SU-DHL-6 (cell line): ENCODE results near the gene MXI1.

Source experiments
- EZH2phosphoT487 ChIP-seq: fragments of 200-600 bp; sonication (generic), shearing (Covaris generic); conservative IDR thresholded peaks from 2 replicates; pipeline ENCODE4 v1.6.1; 2018; ENCODE audit warnings: mild to moderate bottlenecking, antibody characterized with exemption, low read length, moderate library complexity, mixed read lengths
- TF ChIP-seq, protein P1 (sequence below): fragments of 200-600 bp; sonication (generic); IDR thresholded peaks from one replicate; pipeline ENCODE4 v1.5.1; 2017; ENCODE audit warnings: antibody characterized with exemption, mild to moderate bottlenecking, low read length, moderate library complexity; ENCODE audit not compliant: insufficient read depth, poor library complexity, severe bottlenecking

DNA sequence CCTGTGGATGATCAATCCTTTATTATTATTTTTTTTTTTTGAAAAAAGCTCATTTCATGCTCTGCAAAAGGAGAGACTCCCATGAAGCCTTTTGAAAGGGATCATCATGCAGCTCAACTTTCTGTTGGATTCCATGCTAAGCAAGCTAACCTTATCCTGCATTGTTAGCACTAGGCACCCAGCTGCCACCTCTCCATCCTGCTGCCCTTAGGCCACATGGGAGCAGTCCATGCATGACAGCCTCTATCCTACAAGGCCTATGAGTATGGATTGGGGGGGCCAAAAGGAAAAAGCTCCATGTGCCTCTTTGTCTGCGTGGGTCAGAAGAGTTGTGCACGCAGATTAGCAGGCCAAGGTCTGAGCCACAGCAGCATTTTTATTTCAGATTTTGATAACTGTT is 78.1 kb downstream of the MXI1 start:
- TF ChIP-seq, protein P1, sequence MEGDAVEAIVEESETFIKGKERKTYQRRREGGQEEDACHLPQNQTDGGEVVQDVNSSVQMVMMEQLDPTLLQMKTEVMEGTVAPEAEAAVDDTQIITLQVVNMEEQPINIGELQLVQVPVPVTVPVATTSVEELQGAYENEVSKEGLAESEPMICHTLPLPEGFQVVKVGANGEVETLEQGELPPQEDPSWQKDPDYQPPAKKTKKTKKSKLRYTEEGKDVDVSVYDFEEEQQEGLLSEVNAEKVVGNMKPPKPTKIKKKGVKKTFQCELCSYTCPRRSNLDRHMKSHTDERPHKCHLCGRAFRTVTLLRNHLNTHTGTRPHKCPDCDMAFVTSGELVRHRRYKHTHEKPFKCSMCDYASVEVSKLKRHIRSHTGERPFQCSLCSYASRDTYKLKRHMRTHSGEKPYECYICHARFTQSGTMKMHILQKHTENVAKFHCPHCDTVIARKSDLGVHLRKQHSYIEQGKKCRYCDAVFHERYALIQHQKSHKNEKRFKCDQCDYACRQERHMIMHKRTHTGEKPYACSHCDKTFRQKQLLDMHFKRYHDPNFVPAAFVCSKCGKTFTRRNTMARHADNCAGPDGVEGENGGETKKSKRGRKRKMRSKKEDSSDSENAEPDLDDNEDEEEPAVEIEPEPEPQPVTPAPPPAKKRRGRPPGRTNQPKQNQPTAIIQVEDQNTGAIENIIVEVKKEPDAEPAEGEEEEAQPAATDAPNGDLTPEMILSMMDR, result no peak
- TF ChIP-seq EZH2phosphoT487, result no peak
